ENCODE measurements around the gene ADAMTS6.
A peak's percentile ranks its signal among the peaks of the same experiment; 100 is the strongest.

DNA sequence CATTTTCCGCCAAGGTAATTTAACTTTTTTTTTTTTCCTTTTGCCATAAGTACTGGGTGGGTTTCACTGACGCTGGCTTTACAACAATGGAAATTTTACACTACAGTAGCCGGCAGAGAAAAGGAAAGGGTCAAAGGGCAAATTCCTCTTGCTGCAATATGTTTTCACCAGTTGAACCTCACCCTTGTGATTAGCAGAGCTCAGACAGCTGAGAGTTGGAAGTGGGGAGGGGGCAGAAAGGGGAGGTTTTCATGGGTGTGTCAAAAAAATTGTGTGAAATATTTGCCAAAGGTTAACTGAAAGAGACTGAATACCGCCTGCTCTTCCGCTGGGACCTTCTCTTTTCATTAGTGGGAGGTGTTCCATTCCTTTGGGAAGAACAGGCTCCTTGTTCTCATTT is 296.9 kb downstream of the ADAMTS6 start:
- TF ChIP-seq, protein P1, sequence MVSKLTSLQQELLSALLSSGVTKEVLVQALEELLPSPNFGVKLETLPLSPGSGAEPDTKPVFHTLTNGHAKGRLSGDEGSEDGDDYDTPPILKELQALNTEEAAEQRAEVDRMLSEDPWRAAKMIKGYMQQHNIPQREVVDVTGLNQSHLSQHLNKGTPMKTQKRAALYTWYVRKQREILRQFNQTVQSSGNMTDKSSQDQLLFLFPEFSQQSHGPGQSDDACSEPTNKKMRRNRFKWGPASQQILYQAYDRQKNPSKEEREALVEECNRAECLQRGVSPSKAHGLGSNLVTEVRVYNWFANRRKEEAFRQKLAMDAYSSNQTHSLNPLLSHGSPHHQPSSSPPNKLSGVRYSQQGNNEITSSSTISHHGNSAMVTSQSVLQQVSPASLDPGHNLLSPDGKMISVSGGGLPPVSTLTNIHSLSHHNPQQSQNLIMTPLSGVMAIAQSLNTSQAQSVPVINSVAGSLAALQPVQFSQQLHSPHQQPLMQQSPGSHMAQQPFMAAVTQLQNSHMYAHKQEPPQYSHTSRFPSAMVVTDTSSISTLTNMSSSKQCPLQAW (CRISPR knock-in tag; IDR thresholded peaks at IDR 0.05) = 0 out of 2 replicates have a peak, but pooled peaks have one; percentile 34
- TF ChIP-seq, protein P2, sequence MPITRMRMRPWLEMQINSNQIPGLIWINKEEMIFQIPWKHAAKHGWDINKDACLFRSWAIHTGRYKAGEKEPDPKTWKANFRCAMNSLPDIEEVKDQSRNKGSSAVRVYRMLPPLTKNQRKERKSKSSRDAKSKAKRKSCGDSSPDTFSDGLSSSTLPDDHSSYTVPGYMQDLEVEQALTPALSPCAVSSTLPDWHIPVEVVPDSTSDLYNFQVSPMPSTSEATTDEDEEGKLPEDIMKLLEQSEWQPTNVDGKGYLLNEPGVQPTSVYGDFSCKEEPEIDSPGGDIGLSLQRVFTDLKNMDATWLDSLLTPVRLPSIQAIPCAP (CRISPR knock-in tag; IDR thresholded peaks at IDR 0.05; ENCODE audit: low read depth) = no peak
- TF ChIP-seq ZBTB21 (CRISPR knock-in tag; IDR thresholded peaks at IDR 0.05) (no peak), GABPB1 (CRISPR knock-in tag; IDR thresholded peaks at IDR 0.05) (0 out of 2 replicates have a peak, but pooled peaks have one; percentile 17), HDAC2 (CRISPR knock-in tag; IDR thresholded peaks at IDR 0.05) (peak; percentile 54; the same call in 1 of the 2 replicates), CTCF (CRISPR knock-in tag; IDR thresholded peaks at IDR 0.05) (no peak), MYC (CRISPR knock-in tag; IDR thresholded peaks at IDR 0.05; ENCODE audit: borderline replicate concordance) (no peak), MATR3 (CRISPR knock-in tag; IDR thresholded peaks at IDR 0.05) (no peak), CEBPB (IDR thresholded peaks at IDR 0.05; ENCODE audit: borderline replicate concordance, low read depth, low read length) (peak; percentile 61), BRD4 (CRISPR knock-in tag; IDR thresholded peaks at IDR 0.05) (no peak)
